Mesenteric fat pad (tissue), 1 donor: ENCODE measurements around the gene AMER2. TPM values are rescaled to one million over a fixed set of nuclear protein-coding genes. Genes with fewer than 3 reads are reported as not detected.
A peak's percentile ranks its signal among the peaks of the same experiment; 100 is the strongest.

Source experiments
- DNase-seq: peaks from one replicate; pipeline ENCODE4 v3.0.0-alpha.2; 2020; ENCODE audit warnings: low spot score
- long read RNA-seq: library from polyadenylated mRNA; unstranded; transcript quantifications from one replicate; pipeline ENCODE4 v2.0.0, GENCODE V29; 2020
- total RNA-seq: library from RNA; stranded (reverse); fragmentation: NEBNext Ultra II Directional; extraction: Animal tissue kit (Norgen Biotek cat#: 25700); gene quantifications from one replicate; pipeline ENCODE4 v1.2.1, GENCODE V29; 2021
- donor health status: DM: yes; HTN: yes; CAD: no.

AMER2 gene, protein sequence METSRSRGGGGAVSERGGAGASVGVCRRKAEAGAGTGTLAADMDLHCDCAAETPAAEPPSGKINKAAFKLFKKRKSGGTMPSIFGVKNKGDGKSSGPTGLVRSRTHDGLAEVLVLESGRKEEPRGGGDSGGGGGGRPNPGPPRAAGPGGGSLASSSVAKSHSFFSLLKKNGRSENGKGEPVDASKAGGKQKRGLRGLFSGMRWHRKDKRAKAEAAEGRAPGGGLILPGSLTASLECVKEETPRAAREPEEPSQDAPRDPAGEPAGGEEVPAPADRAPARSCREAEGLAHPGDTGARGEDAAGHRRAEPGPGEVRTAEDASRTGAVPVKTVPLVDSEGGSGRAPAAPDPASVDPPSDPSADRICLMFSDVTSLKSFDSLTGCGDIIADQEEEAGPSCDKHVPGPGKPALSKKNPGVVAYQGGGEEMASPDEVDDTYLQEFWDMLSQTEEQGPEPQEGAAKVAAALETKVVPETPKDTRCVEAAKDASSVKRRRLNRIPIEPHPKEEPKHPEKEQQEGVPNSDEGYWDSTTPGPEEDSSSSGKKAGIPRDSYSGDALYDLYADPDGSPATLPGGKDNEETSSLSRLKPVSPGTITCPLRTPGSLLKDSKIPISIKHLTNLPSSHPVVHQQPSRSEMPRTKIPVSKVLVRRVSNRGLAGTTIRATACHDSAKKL
- total RNA-seq: 0.03 TPM
- long read RNA-seq: 0 reads

DNA sequence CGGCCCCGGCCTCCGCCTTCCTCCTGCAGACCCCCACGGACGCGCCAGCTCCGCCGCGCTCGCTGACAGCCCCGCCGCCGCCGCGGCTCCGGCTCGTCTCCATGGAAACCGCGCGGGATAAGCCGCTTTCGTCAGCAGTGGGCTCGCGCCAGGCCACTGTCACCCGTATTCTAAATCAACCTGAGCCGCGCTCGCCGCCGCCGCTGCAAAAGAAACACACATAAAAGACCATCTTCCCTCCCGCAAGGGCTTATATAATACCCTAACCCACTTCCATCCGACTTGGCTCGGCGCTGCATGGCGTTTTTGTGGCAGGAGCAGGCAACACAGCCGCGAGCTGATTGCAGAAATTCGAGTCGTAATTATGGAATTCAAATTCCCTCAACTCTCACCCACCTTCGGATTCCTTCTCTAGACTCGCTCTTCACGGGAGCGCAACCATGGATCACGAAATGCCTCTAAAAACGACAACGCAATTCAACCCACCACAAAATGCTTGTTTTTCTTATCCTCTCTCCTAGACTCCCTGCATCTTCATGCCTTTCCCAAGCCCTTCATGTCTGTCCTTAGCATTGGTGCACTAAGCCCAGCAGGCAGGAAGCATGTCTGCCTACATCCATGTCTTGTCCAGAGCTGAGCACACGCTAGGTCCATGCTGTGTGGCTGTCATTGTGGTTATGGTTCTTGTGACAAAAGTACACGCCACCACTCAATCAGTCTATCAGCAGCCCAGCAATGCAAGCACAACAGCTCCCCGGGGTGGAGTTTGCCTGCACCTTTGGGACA, at the start of gene AMER2:
Gene AMER2 (minus strand): TSS at position 772 of the 786 bp plus-strand sequence. CDS start 669 bp downstream, at position 103.
- DNase-seq: no peak

DNA sequence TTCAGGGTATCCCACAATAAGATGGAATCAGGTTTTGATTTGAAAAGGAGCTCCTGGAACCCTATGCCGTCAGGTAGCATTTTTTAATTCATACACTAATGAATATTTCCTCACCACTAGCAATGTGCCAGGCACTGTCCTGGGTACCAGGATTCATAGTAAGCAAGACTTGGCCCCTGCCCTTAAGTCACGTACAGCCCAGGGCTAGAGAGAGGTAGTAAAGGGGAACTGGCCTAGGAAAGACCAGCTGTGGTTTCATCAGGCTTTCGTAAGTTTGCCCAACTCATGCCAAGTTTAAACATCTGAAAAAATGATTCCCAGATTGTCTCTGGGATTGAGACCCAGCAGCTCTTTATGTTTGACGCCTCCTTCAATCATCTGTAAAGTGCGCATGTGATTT, 45.9 kb upstream of the AMER2 start:
- DNase-seq: peak; percentile 16

DNA sequence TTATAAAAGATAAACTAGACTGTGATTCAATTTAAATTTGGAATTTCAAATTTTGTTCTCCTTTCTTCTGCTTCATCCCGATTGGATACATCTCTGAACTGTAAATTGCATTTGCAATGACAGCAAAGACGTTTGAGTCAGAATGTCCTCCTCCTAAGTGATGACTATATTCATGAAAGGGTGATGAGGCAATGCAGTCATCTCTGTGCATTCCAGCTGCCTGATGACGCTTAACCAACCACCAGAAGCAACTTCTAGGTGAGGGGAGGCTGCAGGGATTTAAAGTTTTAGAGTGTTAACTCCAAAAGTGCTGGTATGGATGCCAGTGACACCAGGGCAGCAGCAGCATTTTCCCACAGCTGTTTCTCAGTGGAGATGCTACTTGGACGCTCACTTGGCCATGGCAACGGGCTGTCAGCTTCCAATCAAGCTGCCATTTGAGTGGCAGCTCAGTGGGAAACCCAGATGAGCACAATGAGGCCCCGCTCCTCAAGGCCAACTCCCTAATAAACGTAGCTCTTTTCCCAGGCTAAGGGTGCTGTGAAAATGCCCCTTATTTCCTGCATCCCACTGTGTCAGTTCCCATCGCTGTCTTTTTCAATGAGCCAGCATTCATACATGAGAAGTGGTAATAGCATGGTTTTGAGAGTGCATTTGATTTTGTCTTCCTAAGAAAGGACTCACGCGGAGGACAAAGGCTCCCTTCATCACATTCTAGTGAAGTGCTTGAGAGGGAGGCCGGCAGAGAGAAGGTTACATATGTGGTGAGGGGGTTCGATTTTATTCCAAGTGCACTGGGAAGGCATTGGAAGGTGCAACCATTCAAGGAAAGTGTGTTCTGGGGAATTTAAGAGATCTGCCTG, 45.2 kb upstream of the AMER2 start:
- peak; percentile 33 for DNase-seq

DNA sequence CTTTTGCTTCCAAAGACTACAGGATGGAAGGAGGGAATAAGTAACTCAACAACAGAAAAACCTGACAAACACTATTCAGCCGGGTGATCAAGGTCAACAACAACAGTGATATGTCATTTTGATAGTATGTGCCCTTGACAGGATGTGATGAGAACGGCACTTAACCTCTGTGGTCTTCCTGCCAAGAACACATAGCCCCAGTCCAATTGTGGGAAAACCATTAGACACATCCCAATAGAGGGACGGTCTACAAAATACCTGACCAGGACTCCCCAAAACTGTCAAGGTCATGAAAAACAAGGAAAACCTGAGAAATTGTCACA, 43.1 kb upstream of the AMER2 start:
- DNase-seq: no peak

DNA sequence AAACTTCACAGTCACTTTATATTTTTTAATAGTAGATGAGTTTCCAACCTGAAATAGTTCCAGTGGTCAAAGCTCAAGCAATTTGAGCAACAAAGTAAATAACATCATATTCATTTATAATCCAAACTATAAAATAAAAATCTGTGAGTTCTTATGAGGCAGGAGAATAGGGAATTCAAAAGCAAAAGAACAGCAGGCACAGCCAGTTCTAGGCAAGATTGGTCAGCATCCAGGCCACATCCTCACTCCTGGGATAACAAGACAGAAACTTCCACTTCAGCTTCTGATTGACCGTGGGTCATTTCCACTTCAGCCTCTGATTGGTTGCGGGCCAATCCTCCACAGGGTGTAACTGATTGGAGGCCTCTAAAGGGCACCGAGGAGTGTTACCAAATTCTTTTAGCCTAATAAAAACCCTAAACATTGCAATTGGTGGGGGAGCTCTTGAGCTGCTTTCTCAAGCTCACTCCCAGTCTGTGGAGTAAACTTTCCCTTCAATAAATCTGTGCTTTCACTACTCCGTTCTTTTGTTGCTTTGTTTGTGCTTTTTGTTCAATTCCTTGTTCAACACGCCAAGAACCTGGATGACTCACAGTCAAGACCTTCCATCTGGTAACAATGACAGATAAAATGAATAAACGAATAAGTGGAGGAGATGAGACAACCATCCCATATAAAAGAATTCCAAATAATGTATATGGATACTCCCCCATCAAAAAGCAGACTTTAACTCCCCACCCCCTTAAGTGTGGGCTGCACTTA, 42.6 kb upstream of the AMER2 start:
- DNase-seq: no peak

DNA sequence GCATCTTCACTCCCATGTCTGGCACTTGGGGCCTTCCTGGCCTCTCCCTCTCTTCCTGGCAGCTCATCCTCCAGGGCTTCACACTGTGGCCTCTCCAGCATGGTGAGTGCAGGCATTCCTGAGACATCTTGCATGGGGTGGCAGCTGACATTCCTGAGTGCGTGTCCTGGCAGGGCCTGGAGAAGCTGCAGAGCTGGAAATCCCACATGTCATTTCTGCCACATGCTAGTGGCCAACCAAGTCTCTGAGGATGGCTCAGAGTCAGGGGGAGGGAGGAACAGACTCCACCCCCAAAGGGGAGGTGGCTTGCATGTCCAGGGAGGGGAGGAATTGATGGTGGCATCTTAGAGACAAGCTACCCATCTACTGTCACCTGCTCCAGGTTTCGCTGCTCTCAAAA, 41.6 kb upstream of the AMER2 start:
- no peak for DNase-seq

DNA sequence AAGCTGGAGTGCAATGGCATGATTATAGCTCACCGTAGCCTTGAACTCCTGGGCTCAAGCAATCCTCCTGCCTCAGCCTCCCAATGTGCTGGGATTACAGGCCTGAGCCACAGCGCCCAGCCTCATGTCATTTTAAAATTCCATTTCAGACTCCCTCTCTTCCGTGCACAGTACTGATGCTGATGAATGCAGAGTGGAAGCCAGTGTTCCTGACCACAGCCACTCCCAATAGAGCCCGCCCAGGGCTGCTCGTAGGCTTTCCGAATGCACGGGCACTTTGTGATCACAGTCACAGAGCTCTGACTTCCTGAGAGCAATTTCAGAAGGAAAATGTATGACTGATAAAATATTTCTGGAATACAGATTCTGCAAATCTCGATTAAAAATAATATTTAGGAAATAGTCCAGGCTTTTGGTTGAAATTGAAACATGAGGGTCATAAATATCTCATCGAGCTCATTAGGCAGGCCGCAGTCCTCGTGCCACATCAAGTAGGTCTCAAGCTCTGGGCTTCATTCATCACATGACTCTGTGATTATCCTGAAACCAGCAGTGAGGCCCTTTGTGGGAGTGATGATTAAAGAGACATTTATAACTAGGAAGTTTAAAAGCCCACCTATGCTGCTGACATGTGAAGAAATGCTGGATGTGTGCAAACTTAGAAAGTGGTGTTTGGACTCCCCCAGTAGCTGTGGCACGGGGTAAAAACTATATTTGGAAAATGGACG, 38.9 kb upstream of the AMER2 start:
- DNase-seq: peak; percentile 65

DNA sequence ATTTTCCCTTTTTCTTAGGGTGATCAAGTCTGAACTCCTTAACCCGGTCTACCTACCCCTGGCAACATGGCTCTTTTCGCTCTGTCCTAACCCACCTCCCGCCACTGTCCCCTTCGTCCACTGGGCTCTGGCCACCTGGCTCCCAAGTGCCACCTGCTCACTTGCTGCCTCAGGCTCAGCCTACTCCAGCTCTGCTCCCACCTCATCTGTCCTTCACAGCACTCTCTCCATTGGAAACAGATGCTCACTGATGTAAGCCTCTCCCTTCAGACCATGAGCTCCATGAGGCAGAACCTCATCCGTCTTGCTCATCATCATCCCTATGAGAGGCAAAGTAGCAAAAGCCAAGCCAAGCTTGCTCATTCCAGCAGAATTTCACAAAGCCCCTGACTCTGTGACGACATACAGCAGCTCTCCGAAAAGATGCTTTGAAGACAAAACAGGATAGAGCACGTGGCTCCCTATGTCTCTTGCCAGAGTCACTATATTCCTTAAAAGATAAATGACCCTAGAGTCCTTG, 35.3 kb upstream of the AMER2 start:
- peak; percentile 30 for DNase-seq

DNA sequence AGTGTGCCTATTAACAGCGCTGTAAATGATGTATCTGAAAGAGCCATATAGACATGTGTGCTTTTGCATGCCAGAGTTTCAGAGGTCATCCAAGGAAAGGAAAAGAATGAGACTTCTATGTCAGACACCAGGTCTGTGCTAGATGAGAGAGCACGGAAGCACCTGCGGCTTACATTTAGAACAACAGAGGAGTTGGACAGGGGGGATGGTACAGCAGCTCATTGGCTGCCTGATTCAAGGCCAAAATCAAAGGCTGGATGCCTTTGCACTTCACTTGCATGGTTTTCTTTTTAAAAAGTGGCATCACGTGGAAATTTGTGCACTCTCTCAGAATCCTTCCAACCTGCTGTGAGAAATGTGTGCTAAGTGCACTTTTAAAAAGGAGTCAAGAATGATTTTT, 32.8 kb upstream of the AMER2 start:
- DNase-seq: no peak

DNA sequence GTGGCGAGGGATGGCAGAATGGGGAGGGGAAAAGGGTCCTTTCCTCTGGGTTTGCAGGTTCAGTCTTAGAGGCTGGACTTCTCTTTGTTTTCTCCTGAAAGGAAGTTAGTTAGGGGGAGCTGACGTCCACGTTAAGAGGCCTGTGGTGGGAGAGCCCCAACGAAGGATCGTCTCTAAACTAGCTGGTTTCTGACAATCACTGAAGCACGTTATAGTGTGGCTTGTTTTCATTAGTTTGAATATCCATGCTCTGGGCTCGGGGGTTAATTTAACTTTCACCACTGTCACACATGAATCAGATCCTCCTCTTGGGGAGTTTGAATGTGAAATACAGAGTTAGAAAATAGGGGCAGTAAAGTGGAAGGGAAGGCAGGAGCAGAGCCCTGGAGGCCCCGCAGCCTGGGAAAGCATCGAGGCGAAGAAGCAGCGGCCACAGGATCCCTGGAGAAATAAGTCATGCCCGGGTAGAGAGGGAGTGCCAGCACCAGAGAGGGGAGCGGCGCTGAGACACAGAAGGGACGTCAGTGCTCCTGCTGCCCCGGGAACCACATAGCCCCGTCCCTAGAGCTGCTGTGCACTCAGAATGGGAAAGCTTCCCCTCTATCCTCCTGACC, 31.1 kb upstream of the AMER2 start:
- DNase-seq: no peak

DNA sequence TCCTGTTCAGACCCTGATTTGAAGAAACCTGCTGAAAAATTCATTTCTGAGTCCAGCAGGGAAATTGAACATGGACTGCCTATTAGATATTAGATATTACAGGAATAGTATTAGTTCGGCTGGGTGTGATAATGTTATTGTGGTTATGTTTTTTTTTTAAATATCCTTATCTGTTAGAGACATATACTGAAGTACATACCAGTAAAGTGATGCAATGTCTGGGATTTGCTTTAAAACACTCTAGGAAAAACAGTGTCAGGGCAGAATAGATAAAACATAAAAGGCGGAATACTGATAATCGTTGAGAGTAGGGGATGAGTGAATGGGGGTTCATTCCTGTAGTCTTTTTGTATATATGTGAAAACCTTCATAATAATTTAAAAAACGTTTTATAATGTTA, 28.7 kb upstream of the AMER2 start:
- DNase-seq: no peak

DNA sequence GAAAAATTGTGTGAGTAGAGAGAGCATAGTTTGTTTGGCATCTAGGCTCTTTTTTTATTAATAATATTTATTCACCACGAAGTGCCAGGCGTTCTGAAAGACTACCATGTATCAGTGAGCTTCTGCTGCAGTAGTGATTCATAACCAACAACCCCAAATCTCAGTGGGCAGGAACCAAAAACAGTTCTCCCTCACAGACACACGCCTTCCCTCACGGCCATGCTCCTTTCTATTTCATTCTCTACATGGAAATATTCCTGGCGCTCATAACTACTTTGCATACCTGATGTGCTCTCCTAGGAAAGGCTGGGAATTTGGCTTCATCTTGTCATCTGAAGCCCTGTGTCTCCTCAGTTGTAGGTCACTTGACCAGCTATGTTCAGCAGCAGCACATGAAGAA, 26.6 kb upstream of the AMER2 start:
- no peak for DNase-seq

DNA sequence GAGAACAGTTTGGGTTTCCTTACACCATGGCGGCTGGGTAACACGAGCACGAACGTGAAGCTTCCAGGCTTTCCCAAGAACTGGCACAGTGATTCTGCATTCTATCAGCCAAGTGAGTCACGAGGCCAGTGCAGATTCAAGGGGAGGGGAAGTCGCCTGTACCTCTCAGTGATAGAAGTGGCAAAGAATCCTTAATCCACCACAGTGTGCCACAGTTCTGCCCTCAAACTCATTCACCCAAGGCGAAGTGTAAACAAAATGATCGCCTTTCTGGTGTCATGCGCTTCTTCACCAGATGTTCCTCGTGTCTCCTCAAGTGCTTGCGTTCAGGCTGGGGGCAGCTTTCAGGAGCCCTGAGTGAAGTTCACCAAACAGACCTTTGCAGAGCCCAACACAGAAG, 24.9 kb upstream of the AMER2 start:
- no peak for DNase-seq

DNA sequence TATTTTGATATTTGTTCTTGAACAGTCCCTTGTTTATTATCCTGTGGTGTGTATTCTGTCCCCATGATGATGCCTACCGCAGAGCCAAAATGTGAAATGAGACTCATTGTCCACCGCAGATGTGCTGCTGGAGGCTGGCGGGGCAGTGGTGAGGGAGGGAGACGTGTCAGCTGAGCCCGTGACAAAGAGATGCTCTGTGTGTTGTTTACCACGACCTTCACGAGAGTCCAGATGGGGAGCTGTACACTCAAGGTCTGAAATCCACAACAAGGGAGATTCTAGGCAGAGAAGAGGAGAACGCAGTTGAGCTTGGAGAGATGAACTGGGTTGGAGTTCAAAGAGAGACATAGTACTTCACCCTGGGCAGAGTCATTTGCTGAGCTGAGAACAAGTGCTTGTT, 20.8 kb upstream of the AMER2 start:
- DNase-seq: no peak

DNA sequence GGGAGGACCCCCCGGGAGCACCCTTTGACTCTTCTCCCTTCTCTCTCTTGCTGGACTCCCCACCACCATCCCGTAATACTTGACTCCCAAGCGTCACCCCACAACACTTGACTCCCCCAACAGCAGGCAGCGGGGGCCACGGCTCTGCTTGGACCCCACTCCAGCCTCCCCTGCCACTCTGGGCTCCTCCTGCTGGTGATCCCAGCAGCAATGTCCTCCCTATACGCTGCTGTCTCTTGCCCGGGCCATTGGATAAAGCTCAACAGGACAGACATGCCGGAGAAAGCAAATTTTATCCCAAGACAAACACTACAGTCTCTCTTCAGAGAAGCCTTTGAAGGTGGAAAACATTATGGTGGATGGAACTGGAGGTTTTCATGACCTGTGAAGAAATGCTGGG, 20.4 kb upstream of the AMER2 start:
- DNase-seq: no peak

DNA sequence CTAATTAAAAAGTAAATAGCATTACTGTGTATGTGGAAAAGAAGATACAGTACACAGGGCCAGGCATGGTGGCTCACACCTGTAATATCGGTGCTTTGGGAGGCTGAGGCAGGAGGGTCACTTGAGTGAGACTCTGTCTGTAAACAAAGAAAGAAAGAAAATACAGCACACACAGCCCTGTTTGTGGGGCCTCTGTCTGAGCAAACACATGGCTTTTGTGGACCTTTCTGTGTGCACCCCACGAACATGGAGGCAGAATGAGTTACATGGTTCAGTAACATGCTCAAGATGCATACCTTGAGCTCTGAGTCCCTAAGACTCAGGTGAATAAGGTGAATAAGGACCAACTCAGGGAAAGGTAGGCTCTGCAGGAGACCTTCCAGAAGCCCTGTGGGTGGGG, 20.0 kb upstream of the AMER2 start:
- DNase-seq: no peak

DNA sequence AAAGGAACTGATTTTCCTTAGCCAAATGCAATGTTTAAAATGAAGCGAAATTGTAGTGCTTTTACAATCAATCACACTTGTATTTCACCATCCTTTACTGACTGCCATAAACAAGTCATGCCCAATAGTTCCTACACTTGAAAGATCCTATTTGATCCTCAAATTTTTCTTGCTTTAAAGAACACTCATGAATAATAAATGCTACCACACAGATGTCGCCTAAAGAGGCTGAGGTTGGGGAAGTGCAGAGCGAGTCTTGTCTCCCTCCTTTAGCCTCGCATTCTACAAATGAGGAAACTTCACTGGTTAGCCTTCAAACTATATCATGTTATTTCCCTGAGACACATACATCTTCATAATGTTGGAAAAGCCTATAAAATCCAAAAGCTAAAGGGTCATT, 18.7 kb upstream of the AMER2 start:
- DNase-seq: no peak

DNA sequence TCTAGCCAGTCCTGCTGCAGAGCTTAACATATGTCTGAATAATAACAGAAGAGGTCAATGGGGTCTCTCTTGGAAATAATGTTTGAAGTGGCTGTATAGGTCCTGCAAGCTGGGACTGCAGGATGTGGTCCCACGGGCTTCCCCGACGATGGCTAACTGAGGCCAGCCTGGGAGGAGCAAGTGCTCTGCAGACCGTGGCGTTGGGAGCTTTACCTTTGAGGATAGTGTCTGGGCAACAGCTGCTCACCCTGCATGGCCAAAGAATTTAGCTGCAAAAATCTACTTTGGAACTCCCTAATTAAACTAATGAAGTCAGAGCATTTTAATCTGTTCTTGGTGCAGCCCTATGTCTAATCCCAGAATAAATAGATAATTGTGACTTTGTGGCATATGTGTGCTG, 18.2 kb upstream of the AMER2 start:
- no peak for DNase-seq

DNA sequence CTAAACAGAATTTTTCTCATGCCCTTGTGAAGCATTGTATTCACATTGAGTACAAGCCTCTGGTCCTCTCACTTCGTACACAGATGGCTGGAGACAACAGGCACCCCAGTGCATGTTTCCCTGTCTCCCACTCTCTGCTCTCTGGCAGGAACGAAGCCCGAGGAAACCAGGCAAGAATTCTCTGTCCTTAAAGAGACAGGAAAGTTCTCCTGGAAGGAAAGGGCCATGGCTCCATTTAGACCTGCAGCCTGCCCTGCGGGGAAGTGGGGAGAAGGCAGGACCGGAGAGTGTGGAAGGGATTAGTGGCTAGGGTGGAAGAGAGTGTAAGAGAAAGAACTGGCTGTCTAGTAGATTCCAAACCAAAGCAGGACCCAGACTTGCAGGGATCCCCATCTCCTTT, 15.5 kb upstream of the AMER2 start:
- no peak for DNase-seq
